K562 treated with DMSO at 1 percent for 48 hours (cell line): ENCODE data around the gene TAF6L. TPM values are rescaled to one million over a fixed set of nuclear protein-coding genes. Genes with fewer than 3 reads are reported as not detected.

Source experiments
- total RNA-seq: library from RNA; unstranded; fragments of 300-600 nt; gene quantifications from 2 replicates; pipeline ENCODE4 v1.2.3, GENCODE V29; 2022; ENCODE audit warnings: low replicate concordance; ENCODE audit errors: extremely low read depth

Gene TAF6L
- not detected in 2 replicates for total RNA-seq

GRCh38 chr11:62771144-62772021 is at the start of gene TAF6L:
TSS of gene TAF6L (plus strand) at chr11:62771396. CDS start at chr11:62775784, 4,388 bp downstream.

DNA sequence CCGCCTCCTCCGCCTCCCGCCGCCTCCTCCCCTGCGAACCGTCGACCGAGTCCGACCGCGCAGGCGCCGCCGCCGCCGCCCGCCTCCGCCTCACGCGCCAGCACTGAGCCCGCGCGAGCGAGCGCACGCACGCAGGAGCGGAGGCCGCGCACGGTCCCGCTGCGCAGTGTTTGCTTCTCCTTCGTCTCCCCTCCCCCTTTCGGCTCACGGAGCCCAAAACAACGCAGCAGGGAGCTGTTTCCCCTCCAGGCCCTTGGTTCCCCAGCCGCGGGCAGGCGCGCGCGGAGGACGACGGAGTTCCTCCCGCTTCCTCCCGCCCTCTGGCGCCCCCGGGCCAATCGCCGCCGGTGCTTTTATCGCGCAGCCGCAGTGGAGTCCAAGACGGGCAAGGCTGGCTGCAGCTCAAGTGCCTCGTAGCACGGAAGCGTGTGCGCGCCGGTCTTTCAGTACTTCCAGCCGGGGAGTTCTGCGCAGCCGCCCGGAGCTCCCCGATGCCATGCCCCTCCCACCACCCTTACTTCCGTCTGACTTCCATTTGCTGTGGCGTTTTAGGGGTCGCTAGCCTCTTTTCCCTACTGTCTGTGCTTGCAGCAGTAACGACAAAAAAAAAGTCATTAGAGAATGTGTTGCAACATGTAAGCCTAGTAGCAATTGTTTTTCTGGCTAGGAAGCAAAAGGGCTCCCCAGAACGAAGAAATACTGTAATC is 43.9 kb upstream of the TAF6L start, which contains the start of gene HNRNPUL2:
HNRNPUL2 (minus strand) TSS at position 293 of the 707 bp plus-strand sequence. CDS start 301 bp downstream, outside the sequence.

GRCh38 chr11:62728171-62728988 is 42.8 kb upstream of the TAF6L start, which contains the start of gene TTC9C:
TSS of gene TTC9C (plus strand) at chr11:62728486. CDS start at chr11:62728849, 363 bp downstream.

DNA sequence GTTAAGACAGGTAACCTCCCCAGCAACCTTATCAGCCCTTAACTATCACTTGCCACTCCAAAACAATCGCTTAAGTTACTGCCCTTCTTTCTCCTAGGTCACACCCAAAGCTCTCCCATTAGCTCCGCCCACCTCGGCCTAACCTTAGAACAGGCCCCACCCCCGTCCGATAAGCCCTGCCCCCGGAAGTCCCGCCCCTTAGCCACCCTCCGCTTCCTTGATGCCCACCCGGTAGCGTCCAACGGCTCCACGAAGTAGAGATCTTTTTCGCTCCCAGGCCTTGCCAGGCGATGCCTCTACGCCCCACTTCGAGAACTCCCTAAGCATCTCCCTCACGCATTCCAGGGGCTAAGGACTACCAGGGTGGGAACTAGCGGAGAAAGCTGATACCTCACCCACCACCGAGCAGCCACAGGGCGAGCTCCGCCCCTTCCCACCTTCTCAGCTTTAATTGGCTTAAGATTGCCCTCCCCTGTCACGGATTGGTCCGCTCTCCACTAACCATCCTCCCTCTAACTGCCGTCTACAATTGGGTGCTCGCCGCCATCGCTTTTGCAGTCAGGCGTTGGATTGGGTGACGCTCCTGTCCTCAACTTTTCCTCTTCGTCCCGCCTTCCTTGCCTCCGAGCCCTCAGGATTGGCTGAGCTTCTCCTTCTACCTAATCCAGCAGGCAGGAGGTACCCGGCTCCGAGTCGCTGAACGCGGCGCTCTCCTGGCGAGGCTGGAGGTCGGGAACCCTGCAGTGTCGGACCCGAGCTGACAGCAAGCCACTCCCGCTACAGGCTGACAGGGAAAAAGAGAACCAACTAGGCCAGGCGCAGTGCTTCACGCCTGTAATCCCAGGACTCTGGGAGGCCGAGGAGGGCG is 17.2 kb upstream of the TAF6L start, which contains the start of gene ZBTB3:
ZBTB3 (minus strand) TSS at position 425 of the 868 bp plus-strand sequence. CDS start 496 bp downstream, outside the sequence.

GRCh38 chr11:62787005-62787759 is 16.0 kb downstream of the TAF6L start, which contains the start of gene TMEM179B:
TSS of gene TMEM179B (plus strand) at chr11:62787402. CDS start at chr11:62787432, 30 bp downstream.

DNA sequence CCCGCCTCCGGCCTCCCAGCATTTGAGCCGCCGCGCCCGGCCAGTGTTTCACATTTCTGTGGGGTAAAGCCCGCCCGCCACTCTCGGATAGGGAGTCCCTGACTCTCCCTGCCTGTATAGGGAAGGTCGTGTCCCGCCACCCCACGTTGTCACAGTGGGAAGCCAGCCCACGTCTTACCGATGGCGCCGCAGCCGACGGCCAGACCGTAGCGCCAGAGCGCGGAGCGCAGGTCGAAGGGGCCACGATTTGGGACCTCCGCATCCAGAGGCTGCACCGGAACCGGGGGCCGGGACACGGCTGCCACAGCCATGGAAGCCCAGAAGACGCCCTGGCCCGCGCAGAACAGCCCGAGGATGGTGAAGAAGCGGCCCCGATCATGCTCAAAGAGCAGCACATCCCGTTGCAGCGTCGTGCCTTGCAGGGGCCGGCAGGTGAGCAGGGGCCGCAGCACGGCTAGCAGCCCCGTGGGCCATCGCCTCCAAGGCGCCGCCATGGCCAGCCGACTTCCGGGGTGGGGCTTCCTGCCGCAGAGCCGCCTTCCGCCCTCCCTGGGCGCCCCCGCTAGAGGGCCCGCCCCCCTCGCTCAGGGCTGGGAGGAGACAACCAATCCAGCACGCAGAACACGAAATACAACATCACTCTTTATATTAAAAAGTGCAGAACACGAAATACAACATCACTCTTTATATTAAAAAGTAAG is 20.5 kb downstream of the TAF6L start, which contains the start of gene TMEM223:
TMEM223 (minus strand) TSS at position 506 of the 701 bp plus-strand sequence; CDS start at position 494, 12 bp downstream.

DNA sequence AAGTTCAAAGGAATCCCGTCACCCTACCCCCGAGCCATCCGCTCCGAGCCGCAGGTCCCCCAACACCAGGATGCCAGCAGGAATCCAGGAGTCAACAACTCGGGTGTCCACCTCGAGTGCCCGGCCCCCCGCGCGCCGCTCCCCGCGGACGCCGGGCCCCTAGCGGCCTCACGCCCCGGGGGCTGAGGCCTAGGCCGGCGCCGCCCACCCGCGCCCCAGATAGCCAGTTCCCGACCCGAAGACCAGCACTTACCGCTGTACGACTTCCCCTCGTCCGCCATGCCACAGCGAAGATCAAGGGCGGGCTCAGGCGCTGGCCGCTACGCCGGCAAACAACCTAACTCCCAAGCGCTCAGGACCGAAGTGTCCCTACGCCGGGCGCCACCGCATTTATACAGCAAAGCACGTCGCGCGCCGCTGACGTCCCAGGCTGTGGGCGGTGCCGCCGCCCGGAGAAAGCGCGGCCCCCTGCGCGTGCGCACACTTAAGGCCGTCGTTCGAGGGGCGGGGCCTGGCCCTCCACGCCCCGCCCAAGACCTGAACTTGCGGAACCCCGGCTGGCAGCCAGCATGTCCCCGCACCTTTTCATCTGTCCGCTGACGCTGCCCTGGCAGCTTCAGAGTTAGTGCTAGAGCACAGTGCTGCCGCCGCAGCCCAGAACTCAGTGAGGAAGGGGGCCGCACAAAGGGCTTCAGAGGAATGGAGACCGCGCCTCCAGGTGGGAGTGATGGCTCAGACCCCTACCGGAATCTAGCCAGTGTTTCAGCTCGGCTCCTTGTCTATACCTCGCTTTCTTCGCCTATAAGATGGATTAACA is 34.1 kb downstream of the TAF6L start, which contains the start of gene NXF1:
NXF1 (minus strand) TSS at position 365 of the 817 bp plus-strand sequence; CDS start at position 281, 84 bp downstream.

DNA sequence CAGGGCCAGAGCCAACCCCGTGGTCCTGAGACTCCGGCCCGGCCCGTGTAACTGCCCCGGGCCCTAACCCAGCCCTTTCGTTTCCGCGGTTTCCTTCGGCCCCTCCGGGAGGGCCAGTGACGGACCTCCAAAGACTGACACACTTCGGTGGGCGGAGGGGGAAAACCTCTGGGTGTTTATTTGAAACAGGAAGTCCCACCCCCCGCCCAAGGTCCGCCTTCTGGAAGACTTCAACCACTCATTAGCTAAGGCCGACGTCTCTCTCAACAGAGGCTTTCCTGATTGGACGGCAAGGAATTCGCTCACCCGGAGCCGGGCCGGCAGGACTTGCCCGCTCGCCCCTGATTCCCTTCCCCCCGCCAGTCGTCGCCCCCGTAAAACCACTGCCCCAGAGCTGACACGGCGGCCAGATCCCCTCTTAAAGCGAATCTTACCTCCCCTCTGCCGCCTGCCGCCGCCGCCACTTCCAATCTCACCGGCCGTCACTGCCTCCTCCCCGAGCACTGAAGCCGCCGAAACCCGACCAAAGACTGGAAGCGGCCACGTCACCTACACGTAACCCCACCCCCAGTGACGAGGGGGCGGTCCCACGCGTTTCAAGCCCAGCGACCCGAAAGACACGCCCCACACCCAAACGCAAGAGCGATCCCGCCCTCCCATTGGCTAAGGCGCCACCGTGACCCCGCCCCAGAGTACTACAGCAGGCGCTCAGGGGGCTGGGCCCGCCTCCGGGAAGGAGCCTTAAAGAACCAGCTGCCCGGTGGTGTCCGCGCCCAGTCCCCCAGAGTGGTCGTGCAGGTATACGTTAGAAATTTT is 60.5 kb downstream of the TAF6L start, which contains the start of gene STX5:
STX5 (minus strand) TSS at position 532 of the 816 bp plus-strand sequence. CDS start 808 bp downstream, outside the sequence.

DNA sequence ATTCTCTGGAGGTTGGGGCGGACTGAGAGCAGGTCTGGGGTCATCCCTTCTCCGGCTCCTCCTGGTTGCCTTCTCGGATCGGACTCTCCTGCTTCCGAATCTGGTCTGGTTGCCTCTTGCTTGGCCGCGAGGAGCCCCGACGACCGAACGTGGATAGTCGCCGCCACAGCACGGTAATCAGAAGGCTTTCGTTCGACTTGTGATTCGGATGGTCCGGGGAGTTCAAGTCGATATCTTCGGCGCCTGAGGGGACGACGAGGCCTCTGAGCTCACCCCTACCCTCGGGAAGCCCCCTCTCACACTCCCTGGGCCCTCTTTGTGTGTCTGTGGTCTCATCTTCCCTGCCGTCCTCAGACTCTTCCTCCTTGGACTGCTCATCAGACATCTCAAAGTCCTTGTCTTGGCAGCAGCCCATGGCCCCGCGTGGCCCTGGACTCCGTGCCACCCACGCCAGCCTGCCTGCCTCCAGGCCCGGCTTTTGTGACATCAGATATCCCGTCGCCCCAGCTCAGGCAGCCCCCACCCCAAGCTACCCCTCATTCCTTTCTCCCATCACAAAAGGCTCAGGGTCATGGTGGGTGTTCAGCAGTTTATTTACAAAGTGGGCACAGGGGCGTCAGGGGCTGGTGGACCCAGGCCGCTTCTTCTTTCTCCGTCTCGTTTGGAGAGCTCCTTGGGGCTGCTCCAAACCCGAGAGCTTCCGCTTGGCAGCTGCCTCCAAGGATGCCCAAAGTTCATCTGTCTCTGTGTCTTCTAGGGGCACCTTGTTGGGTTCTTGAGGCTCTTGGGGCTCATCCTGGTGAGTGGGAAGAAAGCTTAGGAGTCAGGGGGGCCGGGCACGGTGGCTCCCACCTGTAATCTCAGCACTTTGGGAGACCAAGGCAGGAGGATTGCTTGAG is 61.4 kb downstream of the TAF6L start, which contains the start of gene TEX54:
TEX54 (minus strand) TSS at position 506 of the 899 bp plus-strand sequence.

Other genes starting within 250 kb of the TAF6L start
- gene AHNAK, start 224.6 kb upstream of the TAF6L start, total RNA-seq = not detected in 2 replicates
- 2,176 and 4,535 TPM in 2 replicates for gene EEF1G, start 197.5 kb upstream of the TAF6L start, total RNA-seq
- not detected in 2 replicates for gene TUT1, start 179.9 kb upstream of the TAF6L start, total RNA-seq
- not detected in 2 replicates for gene MTA2, start 169.5 kb upstream of the TAF6L start, total RNA-seq
- not detected in 2 replicates for gene EML3, start 158.6 kb upstream of the TAF6L start, total RNA-seq
- gene ROM1, start 158.1 kb upstream of the TAF6L start, total RNA-seq = not detected in 2 replicates
- not detected in 2 replicates for gene B3GAT3, start 149.4 kb upstream of the TAF6L start, total RNA-seq
- 252 TPM in 1 of 2 replicates, not detected in the other for gene GANAB, start 124.8 kb upstream of the TAF6L start, total RNA-seq
- not detected in 2 replicates for gene INTS5, start 118.1 kb upstream of the TAF6L start, total RNA-seq
- gene C11orf98, start 106.2 kb upstream of the TAF6L start, total RNA-seq = not detected in 2 replicates
- gene CSKMT, start 106.1 kb upstream of the TAF6L start, total RNA-seq = not detected in 2 replicates
- not detected in 2 replicates for gene UQCC3, start 99.7 kb upstream of the TAF6L start, total RNA-seq
- gene LBHD1, start 99.1 kb upstream of the TAF6L start, total RNA-seq = not detected in 2 replicates
- gene UBXN1, start 92.3 kb upstream of the TAF6L start, total RNA-seq = 582 TPM in 1 of 2 replicates, not detected in the other
- not detected in 2 replicates for gene LRRN4CL, start 81.9 kb upstream of the TAF6L start, total RNA-seq
- not detected in 2 replicates for gene BSCL2, start 64.0 kb upstream of the TAF6L start, total RNA-seq
- gene GNG3, start 63.7 kb upstream of the TAF6L start, total RNA-seq = not detected in 2 replicates
- not detected in 2 replicates for gene HNRNPUL2, start 43.9 kb upstream of the TAF6L start, total RNA-seq
- not detected in 2 replicates for gene TTC9C, start 42.9 kb upstream of the TAF6L start, total RNA-seq
- not detected in 2 replicates for gene ZBTB3, start 17.2 kb upstream of the TAF6L start, total RNA-seq
- gene POLR2G, start 9.8 kb upstream of the TAF6L start, total RNA-seq = not detected in 2 replicates
- gene TMEM179B, start 16.0 kb downstream of the TAF6L start, total RNA-seq = not detected in 2 replicates
- not detected in 2 replicates for gene TMEM223, start 20.6 kb downstream of the TAF6L start, total RNA-seq
- gene NXF1, start 34.0 kb downstream of the TAF6L start, total RNA-seq = not detected in 2 replicates
- gene STX5, start 60.7 kb downstream of the TAF6L start, total RNA-seq = 493 TPM in 1 of 2 replicates, not detected in the other
- not detected in 2 replicates for gene TEX54, start 61.4 kb downstream of the TAF6L start, total RNA-seq
- not detected in 2 replicates for gene WDR74, start 68.2 kb downstream of the TAF6L start, total RNA-seq
- gene SLC3A2, start 109.5 kb downstream of the TAF6L start, total RNA-seq = 454 and 648 TPM in 2 replicates
- not detected in 2 replicates for gene CHRM1, start 150.0 kb downstream of the TAF6L start, total RNA-seq
- gene SLC22A6, start 213.6 kb downstream of the TAF6L start, total RNA-seq = not detected in 2 replicates
- gene SLC22A8, start 244.4 kb downstream of the TAF6L start, total RNA-seq = not detected in 2 replicates